ENCODE results near the gene DPH3. TPM values are rescaled to one million over a fixed set of nuclear protein-coding genes. Genes with fewer than 3 reads are reported as not detected.

DPH3 gene
- polyA plus RNA-seq, 1 of the 3 experiments (the other 2 are of a cell fraction), result 8.5 TPM

GRCh38 chr3:16279010-16279801 lies 14.5 kb upstream of the DPH3 start:
- DNase-seq, result no peak
- CTCF ChIA-PET, result interaction anchor here (0.7 to 2.8 kb wide), 4 partner anchors 11 to 292 kb away, joined by 3 to 20 read pairs (median 4); no protein-coding TSS in a partner anchor
- TF ChIP-seq GABPA (IDR thresholded peaks at IDR 0.05; ENCODE audit: low read depth) (no peak), EZH2phosphoT487 (IDR thresholded peaks at IDR 0.05; ENCODE audit: borderline replicate concordance, low read depth) (no peak), CTCF (IDR thresholded peaks at IDR 0.05) (no peak), CHD2 (IDR thresholded peaks at IDR 0.05; ENCODE audit: low read length, partially characterized antibody) (no peak), REST (IDR thresholded peaks at IDR 0.05; ENCODE audit: low read depth, low read length) (no peak), ZBTB33 (IDR thresholded peaks at IDR 0.05; ENCODE audit: borderline replicate concordance, low read depth) (no peak), IRF3 (IDR thresholded peaks at IDR 0.05; ENCODE audit: low read depth, low read length) (no peak), NRF1 (IDR thresholded peaks at IDR 0.05; ENCODE audit: low read depth, low read length) (no peak), SMC3 (IDR thresholded peaks at IDR 0.05; ENCODE audit: low read depth, low read length) (no peak)
- H3K27me3 ChIP-seq (ENCODE audit: insufficient read depth), result no peaks in the 10 kb centered on the region
- H3K79me2 ChIP-seq (ENCODE audit: insufficient read depth), result no peaks in the 10 kb centered on the region
- no peaks in the 10 kb centered on the region for H3K9me2 ChIP-seq
- H3K9me3 ChIP-seq, result no peaks in the 10 kb centered on the region
- no peaks in the 10 kb centered on the region for H3K4me1 ChIP-seq (ENCODE audit: control insufficient read depth in 1 of 2, insufficient read depth in 2 of 2, low read depth in 1 of 2, low read length in 1 of 2)
- H3K4me2 ChIP-seq, result no peak overlapping the region
- H3K36me3 ChIP-seq (replicated peaks in 1 of 2; ENCODE audit: control insufficient read depth in 1 of 2, insufficient read depth in 2 of 2, low read length in 1 of 2), result peaks cover 0 to 35% of the 10 kb centered on the region in 2 experiments
- H3K9ac ChIP-seq, result no peak overlapping the region
- no peak overlapping the region for H3K4me3 ChIP-seq (ENCODE audit: low read depth in 2 of 2, low read length in 1 of 2)
- no peaks in the 10 kb centered on the region for H4K20me1 ChIP-seq (ENCODE audit: insufficient read depth)
- POLR2A ChIA-PET, result no interaction called here
- H3K27ac ChIP-seq (ENCODE audit: low read depth in 2 of 2, low read length in 1 of 2), result no peak overlapping the region
- peaks cover 3% of the 10 kb centered on the region for H3F3A ChIP-seq (replicated peaks; ENCODE audit: insufficient read depth)
- no peak overlapping the region for H2AFZ ChIP-seq (ENCODE audit: low read depth)
- WGBS (ENCODE audit: low lambda C conversion rate), result 100% methylated on average over 3 of the region's 3 CpGs

All from SK-N-SH (cell line).